Neural cell (in vitro differentiated cells): ENCODE results near the gene C2orf72. TPM values are rescaled to one million over a fixed set of nuclear protein-coding genes. Genes with fewer than 3 reads are reported as not detected.

Experiments
- H2AFZ ChIP-seq: fragments of 200-600, 300-800 bp; sonication (generic), shearing (Covaris generic); 2 replicates; pipeline ENCODE4 v1.6.0; 2014; ENCODE audit warnings: low read depth, mild to moderate bottlenecking, antibody characterized with exemption, low read length, moderate library complexity
- H3F3A ChIP-seq: fragments of 200-600 bp; shearing (Covaris generic); 2 replicates; pipeline ENCODE4 v1.6.1; 2016; ENCODE audit warnings: mild to moderate bottlenecking, moderate library complexity, mixed read lengths, antibody characterized with exemption, low read length; ENCODE audit not compliant: insufficient read depth, poor library complexity, severe bottlenecking
- H3K27ac ChIP-seq: fragments of 200-600, 300-800 bp; sonication (generic), shearing (Covaris generic); 2 replicates; pipeline ENCODE4 v1.5.1; 2014; ENCODE audit warnings: mild to moderate bottlenecking, low read length, moderate library complexity
- H3K27me3 ChIP-seq: fragments of 300-800, 200-600 bp; sonication (generic), shearing (Covaris generic); 2 replicates; pipeline ENCODE4 v1.6.0; 2014; ENCODE audit warnings: mild to moderate bottlenecking, low read depth, low read length, moderate library complexity; ENCODE audit not compliant: insufficient read depth
- H3K36me3 ChIP-seq: fragments of 300-800, 200-600 bp; sonication (generic), shearing (Covaris generic); 2 replicates; pipeline ENCODE4 v1.5.1; 2014; ENCODE audit warnings: mild to moderate bottlenecking, antibody characterized with exemption, low read length, moderate library complexity; ENCODE audit not compliant: insufficient read depth
- H3K4me2 ChIP-seq: fragments of 300-800, 200-600 bp; sonication (generic), shearing (Covaris generic); 2 replicates; pipeline ENCODE4 v1.6.0; 2014; ENCODE audit warnings: mild to moderate bottlenecking, low read length
- H3K4me3 ChIP-seq: fragments of 300-800, 200-600 bp; sonication (generic), shearing (Covaris generic); 2 replicates; pipeline ENCODE4 v1.5.1; 2014; ENCODE audit warnings: mild to moderate bottlenecking, low read length, moderate library complexity
- H3K79me2 ChIP-seq: fragments of 200-600 bp; shearing (Covaris generic); replicated peaks from 2 replicates; pipeline ENCODE4 v1.6.0; 2014; ENCODE audit warnings: mild to moderate bottlenecking, low read length, moderate library complexity; ENCODE audit not compliant: insufficient read depth
- H3K9ac ChIP-seq: fragments of 300-800, 200-600 bp; sonication (generic), shearing (Covaris generic); 2 replicates; pipeline ENCODE4 v1.6.1; 2016; ENCODE audit warnings: mild to moderate bottlenecking, low read length, mixed read lengths
- H3K9me2 ChIP-seq: fragments of 200-600 bp; shearing (Covaris generic); 2 replicates; pipeline ENCODE4 v1.6.1; 2016; ENCODE audit warnings: mild to moderate bottlenecking, low read length, mixed read lengths; ENCODE audit not compliant: insufficient read depth
- H3K9me3 ChIP-seq: fragments of 200-600, 300-800 bp; sonication (generic), shearing (Covaris generic); 2 replicates; pipeline ENCODE4 v1.6.1; 2016; ENCODE audit warnings: mild to moderate bottlenecking, mixed run types, low read length, moderate library complexity, mixed read lengths
- H4K20me1 ChIP-seq: fragments of 200-600 bp; shearing (Covaris generic); 2 replicates; pipeline ENCODE4 v1.6.1; 2016; ENCODE audit warnings: mild to moderate bottlenecking, mixed run types; ENCODE audit not compliant: insufficient read depth
- EP300 ChIP-seq: fragments of 450-650 bp; conservative IDR thresholded peaks from 2 replicates; pipeline ENCODE4 v1.6.1; 2014; ENCODE audit warnings: antibody characterized with exemption, mild to moderate bottlenecking, moderate library complexity; ENCODE audit not compliant: poor library complexity, severe bottlenecking
- EZH2 ChIP-seq: fragments of 200-600, 300-800 bp; shearing (Covaris generic), sonication (generic); IDR thresholded peaks from 2 replicates; pipeline ENCODE4 v1.6.1; 2014; ENCODE audit warnings: antibody characterized with exemption, low read length, borderline replicate concordance, mild to moderate bottlenecking; ENCODE audit not compliant: insufficient read depth, poor library complexity, severe bottlenecking
- MXI1 ChIP-seq: fragments of 450-650 bp; conservative IDR thresholded peaks from 2 replicates; pipeline ENCODE4 v1.6.1; 2014; ENCODE audit warnings: antibody characterized with exemption, mild to moderate bottlenecking; ENCODE audit not compliant: poor library complexity, severe bottlenecking
- POLR2AphosphoS5 ChIP-seq: IDR thresholded peaks from 2 replicates; pipeline ENCODE4 v1.6.1; 2012
- RAD21 ChIP-seq: fragments of 450-650 bp; conservative IDR thresholded peaks from 2 replicates; pipeline ENCODE4 v1.6.1; 2014; ENCODE audit warnings: antibody characterized with exemption, mild to moderate bottlenecking, moderate library complexity
- SMC3 ChIP-seq: fragments of 450-650 bp; conservative IDR thresholded peaks from 2 replicates; pipeline ENCODE4 v1.6.1; 2014; ENCODE audit warnings: antibody characterized with exemption, mild to moderate bottlenecking, moderate library complexity; ENCODE audit not compliant: poor library complexity
- TAF1 ChIP-seq: IDR thresholded peaks from 2 replicates; pipeline ENCODE4 v1.6.1; 2012; ENCODE audit warnings: low read depth
- polyA plus RNA-seq: library from polyadenylated mRNA; depleted of rRNA; stranded (reverse); fragments of >200 nt; gene quantifications from 2 replicates; pipeline ENCODE4 v1.2.3, GENCODE V29; 2014
- TF ChIP-seq, protein P1 (sequence below): IDR thresholded peaks from 2 replicates; pipeline ENCODE4 v1.6.1; 2012; ENCODE audit warnings: borderline replicate concordance
- TF ChIP-seq, protein P2 (sequence below): fragments of 450-650 bp; IDR thresholded peaks from 2 replicates; pipeline ENCODE4 v1.5.1; 2014; ENCODE audit warnings: antibody characterized with exemption, mild to moderate bottlenecking, moderate library complexity; ENCODE audit not compliant: poor library complexity, severe bottlenecking

Gene C2orf72
- polyA plus RNA-seq, 1 donor from 2014 or later, result 37.7 TPM

DNA sequence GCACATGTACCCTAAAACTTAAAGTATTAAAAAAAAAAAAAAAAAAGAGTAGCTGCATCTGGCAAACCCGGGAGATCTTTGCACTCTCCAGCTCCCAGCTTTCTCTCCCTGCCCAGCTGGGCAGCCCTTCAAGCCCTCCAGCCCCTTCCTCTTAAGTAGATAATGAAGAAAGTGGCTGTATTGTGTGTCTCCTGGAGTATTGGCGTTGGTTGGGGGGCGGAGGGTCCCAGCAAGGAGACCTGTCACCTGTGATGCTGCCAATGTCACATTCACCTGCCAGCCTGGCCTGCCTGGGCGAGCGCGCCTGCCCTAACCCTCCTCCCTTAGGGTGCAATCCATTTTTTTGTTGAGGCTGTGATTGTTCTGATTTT is 2.0 kb downstream of the C2orf72 start:
- H3K36me3 ChIP-seq, result no peaks in the 10 kb centered on the region
- no peaks in the 10 kb centered on the region for H3K79me2 ChIP-seq
- no peak overlapping the region for H3K4me2 ChIP-seq
- H3F3A ChIP-seq, result no peaks in the 10 kb centered on the region
- no peak overlapping the region for H3K9ac ChIP-seq
- no peaks in the 10 kb centered on the region for H3K9me3 ChIP-seq
- H3K27me3 ChIP-seq, result peaks cover 22% of the 10 kb centered on the region
- H3K27ac ChIP-seq, result no peak overlapping the region
- no peak overlapping the region for H3K4me3 ChIP-seq
- no peak overlapping the region for H2AFZ ChIP-seq
- TF ChIP-seq MXI1 (no peak), EZH2 (no peak), TAF1 (no peak), RAD21 (no peak), EP300 (no peak), POLR2AphosphoS5 (no peak)
- TF ChIP-seq, protein P1, sequence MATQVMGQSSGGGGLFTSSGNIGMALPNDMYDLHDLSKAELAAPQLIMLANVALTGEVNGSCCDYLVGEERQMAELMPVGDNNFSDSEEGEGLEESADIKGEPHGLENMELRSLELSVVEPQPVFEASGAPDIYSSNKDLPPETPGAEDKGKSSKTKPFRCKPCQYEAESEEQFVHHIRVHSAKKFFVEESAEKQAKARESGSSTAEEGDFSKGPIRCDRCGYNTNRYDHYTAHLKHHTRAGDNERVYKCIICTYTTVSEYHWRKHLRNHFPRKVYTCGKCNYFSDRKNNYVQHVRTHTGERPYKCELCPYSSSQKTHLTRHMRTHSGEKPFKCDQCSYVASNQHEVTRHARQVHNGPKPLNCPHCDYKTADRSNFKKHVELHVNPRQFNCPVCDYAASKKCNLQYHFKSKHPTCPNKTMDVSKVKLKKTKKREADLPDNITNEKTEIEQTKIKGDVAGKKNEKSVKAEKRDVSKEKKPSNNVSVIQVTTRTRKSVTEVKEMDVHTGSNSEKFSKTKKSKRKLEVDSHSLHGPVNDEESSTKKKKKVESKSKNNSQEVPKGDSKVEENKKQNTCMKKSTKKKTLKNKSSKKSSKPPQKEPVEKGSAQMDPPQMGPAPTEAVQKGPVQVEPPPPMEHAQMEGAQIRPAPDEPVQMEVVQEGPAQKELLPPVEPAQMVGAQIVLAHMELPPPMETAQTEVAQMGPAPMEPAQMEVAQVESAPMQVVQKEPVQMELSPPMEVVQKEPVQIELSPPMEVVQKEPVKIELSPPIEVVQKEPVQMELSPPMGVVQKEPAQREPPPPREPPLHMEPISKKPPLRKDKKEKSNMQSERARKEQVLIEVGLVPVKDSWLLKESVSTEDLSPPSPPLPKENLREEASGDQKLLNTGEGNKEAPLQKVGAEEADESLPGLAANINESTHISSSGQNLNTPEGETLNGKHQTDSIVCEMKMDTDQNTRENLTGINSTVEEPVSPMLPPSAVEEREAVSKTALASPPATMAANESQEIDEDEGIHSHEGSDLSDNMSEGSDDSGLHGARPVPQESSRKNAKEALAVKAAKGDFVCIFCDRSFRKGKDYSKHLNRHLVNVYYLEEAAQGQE, result no peak
- no peaks in the 10 kb centered on the region for H3K9me2 ChIP-seq
- H4K20me1 ChIP-seq, result no peaks in the 10 kb centered on the region

DNA sequence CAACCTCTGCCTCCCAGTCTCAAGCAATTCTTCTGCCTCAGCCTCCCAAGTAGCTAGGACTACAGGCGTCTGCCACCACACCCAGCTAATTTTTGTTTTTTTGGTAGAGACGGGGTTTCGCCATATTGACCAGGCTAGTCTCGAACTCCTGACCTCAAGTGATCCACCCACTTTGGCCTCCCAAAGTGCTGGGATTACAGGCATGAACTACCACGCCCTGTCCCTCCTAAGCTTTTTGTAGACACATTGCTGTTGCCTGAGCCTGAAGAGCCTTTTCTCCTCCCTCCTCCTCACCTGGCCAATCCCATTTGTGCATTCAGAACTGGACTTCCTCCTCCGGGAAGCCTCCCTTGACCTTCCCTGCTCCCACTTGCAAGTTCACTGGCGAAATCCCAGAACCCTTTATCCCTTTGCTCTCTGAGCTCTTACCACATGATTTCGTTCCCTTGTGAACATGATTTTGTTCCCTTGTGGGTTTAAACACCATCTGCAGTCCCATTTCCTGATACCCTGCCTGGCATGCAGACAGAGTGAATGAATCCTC is 2.6 kb downstream of the C2orf72 start:
- Histone ChIP-seq H3K27me3 (peaks cover 22% of the 10 kb centered on the region), H3K4me2 (no peak overlapping the region), H2AFZ (no peak overlapping the region), H3K36me3 (no peaks in the 10 kb centered on the region), H3F3A (no peaks in the 10 kb centered on the region), H3K9me2 (no peaks in the 10 kb centered on the region), H3K79me2 (no peaks in the 10 kb centered on the region), H3K4me3 (no peak overlapping the region), H3K9ac (no peak overlapping the region), H3K27ac (no peak overlapping the region), H3K9me3 (no peaks in the 10 kb centered on the region), H4K20me1 (no peaks in the 10 kb centered on the region)
- TF ChIP-seq TAF1 (no peak), EP300 (no peak), EZH2 (no peak), SMC3 (no peak), POLR2AphosphoS5 (no peak), MXI1 (no peak), RAD21 (no peak)
- TF ChIP-seq, protein P2, sequence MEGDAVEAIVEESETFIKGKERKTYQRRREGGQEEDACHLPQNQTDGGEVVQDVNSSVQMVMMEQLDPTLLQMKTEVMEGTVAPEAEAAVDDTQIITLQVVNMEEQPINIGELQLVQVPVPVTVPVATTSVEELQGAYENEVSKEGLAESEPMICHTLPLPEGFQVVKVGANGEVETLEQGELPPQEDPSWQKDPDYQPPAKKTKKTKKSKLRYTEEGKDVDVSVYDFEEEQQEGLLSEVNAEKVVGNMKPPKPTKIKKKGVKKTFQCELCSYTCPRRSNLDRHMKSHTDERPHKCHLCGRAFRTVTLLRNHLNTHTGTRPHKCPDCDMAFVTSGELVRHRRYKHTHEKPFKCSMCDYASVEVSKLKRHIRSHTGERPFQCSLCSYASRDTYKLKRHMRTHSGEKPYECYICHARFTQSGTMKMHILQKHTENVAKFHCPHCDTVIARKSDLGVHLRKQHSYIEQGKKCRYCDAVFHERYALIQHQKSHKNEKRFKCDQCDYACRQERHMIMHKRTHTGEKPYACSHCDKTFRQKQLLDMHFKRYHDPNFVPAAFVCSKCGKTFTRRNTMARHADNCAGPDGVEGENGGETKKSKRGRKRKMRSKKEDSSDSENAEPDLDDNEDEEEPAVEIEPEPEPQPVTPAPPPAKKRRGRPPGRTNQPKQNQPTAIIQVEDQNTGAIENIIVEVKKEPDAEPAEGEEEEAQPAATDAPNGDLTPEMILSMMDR, result no peak
- TF ChIP-seq, protein P1, result no peak
